Activated CD4-positive, alpha-beta T cell treated with anti-CD3 and anti-CD28 coated beads, Interleukin-2, amount 50 U/mL, for 16 hours (primary cell): ENCODE measurements around the gene PLCG1.

Experiments
- DNase-seq: peaks from one replicate; pipeline ENCODE4 v3.0.0-alpha.2; 2020

The PLCG1 gene

DNA sequence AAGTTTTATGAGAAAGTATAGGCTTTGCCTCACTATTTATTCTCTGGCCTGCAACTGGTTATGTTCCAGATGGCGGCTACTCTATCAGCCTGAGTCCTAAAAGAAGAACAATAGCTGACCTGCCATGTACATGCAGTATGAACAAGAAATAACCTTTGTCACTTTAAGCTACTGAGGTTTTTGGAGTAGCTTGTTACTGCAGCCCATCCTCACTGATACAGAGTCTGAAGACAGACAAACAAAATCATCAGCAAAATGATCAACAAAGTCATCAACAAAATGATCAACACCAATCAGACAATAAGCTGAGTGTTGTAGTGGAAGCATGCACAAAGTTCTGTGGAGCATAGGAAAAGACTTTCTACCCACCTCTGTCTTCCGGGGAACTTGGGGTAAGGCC lies 82.5 kb downstream of the PLCG1 start:
- no peak for DNase-seq

DNA sequence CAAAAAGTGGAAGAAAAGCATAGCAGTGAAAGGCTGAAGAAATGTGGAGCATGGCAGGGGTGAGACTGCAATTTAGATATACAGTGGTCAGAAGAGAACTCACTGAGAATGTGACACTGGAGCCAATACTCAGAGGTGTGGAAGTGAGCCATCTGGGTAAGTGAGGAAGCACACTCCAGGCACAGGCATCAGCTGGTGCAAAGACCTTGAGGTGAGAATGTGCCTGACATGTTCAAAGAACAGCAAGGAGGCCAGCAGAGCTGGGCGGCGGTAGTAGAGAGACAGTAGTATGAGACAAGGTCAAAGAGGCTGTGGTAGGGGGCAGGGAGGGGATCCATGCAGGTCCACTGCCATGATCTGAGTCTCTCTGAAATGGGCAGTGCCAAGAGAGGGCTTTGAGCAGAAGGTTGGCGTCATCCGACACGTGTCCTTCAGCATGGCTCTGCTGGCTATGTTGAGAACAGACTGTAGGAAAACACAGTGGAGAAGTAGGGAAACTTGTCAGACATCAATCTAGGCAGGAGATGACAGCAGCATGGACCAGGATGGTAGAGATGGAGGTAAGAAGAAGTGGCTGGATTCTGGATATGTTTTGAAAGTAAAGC lies 84.4 kb downstream of the PLCG1 start:
- no peak for DNase-seq

DNA sequence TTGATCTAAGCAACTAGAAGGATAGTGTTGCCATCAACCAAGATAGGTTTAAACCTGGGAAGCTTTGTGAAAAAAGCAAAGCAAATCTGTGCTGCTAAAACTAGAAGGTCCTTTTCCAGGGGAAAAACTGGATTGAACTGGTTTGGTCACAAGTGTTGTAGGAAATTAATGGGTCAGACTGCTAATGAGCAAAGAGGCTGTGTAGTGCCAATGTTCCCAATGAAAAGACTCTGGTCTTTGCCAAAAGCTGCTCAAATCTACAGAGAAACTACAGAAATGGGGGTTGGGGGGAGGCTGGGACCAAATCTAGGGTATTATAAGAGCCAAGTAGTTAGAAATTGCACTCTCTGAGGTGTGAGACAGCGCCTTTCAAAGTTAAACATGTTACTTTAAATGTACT lies 85.0 kb downstream of the PLCG1 start:
- DNase-seq, result no peak

DNA sequence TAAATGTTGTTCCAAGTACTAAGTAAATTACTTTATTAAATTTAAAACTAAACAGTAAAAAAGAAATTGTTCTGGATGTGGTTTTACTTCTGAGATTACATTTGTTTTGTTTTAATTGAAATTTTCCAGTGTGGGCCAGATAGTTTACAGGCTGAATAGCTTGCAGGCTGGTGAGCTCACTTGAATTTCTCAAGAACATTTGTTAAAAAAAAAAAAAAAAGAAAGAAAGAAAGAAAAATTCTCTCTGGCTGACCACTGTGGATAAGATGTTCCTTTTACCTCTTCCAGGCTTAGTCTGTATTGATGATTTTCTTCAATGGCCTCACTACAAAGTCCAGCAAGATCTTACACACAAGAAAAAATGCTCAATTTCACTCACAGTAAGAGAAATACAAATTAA lies 85.4 kb downstream of the PLCG1 start:
- no peak for DNase-seq

DNA sequence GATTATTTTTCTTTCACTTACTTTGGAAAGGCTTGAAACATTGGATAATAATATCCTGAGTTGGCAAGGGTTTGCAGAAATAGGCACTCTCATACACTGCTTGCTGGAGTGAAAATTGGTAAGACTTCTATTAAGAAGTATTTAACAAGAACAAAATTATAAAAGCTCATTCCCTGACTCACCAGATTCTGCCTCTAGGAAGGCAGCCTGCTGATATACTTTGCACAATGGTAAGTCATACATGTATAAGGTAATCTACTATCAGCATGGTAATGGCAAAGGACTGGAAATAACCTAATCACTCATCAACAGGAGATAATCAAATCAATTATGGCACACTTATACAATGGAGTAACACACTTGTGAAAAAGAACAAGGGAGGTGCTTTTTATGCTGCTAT lies 85.8 kb downstream of the PLCG1 start:
- no peak for DNase-seq

DNA sequence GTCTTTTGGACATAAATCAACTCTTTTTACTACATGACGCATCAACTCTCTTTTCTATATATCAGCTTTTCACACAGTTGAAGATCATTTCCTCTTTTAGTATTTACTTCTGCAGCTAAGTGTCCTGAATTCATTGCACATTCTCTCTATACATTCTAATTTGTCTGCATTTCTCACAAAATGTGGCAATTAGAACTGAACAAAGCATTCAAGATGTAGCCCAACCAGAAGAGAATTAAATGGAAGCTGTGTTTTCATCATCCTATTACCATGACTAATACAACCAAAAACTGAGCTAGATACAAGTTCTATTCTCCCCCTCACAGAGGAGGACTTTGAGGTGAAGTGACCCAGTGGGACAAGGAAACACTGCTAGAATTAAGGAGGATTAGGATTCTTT lies 86.9 kb downstream of the PLCG1 start:
- DNase-seq, result no peak

DNA sequence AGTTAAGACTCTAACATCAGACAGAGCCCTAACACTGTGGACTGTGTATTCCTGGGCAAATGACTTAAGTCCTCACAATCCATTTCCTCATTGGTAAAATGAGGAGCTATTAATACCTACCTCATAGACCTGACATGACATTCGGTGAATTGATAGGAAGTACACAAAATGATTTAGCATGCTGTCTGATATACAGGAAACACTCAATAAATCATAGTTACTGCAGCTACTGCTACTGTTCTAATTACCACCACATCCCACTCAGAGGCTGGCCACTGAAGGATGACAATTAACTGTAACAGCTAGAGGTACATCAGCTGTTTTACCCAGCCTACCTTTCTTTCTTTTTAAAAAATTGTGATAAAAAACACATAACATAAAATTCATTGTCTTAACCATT lies 87.7 kb downstream of the PLCG1 start:
- DNase-seq, result no peak

DNA sequence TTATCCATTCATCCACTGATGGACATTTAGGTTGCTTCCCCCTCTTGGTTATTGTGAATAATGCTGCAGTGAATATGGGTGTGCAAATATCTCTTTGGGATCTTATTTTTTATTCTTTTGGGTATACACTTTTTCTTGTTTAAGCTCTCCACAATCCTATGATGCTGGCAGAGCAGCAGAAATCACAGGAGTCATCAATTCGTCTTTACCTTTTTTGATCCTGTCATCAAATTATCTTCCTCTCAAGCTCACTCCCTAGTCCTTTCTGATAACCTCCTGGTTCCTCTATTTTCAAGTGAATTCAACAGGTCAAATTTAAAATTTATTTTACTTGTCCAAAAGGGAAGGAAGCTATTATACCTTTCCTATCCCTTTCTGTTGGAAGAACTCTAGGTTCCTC lies 89.1 kb downstream of the PLCG1 start:
- no peak for DNase-seq
